Hepatocyte (in vitro differentiated cells): ENCODE results near the gene MPP3.

Source experiments
- EZH2 ChIP-seq: fragments of 200-600 bp; sonication (generic); IDR thresholded peaks from 2 replicates; pipeline ENCODE4 v1.6.1; 2016; ENCODE audit warnings: antibody characterized with exemption, mild to moderate bottlenecking, borderline replicate concordance
- EZH2phosphoT487 ChIP-seq: fragments of 200-600 bp; sonication (generic); IDR thresholded peaks from one replicate; pipeline ENCODE4 v1.6.1; 2018; ENCODE audit warnings: antibody characterized with exemption, mild to moderate bottlenecking, low read depth, moderate library complexity; ENCODE audit not compliant: unreplicated experiment, severe bottlenecking
- TF ChIP-seq, protein P1 (sequence below): fragments of 200-600 bp; sonication (generic); IDR thresholded peaks from 2 replicates; pipeline ENCODE4 v1.5.1; 2016; ENCODE audit warnings: antibody characterized with exemption, mild to moderate bottlenecking; ENCODE audit not compliant: poor library complexity

- TF ChIP-seq, protein P1, sequence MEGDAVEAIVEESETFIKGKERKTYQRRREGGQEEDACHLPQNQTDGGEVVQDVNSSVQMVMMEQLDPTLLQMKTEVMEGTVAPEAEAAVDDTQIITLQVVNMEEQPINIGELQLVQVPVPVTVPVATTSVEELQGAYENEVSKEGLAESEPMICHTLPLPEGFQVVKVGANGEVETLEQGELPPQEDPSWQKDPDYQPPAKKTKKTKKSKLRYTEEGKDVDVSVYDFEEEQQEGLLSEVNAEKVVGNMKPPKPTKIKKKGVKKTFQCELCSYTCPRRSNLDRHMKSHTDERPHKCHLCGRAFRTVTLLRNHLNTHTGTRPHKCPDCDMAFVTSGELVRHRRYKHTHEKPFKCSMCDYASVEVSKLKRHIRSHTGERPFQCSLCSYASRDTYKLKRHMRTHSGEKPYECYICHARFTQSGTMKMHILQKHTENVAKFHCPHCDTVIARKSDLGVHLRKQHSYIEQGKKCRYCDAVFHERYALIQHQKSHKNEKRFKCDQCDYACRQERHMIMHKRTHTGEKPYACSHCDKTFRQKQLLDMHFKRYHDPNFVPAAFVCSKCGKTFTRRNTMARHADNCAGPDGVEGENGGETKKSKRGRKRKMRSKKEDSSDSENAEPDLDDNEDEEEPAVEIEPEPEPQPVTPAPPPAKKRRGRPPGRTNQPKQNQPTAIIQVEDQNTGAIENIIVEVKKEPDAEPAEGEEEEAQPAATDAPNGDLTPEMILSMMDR: no peak
- no peak for TF ChIP-seq EZH2phosphoT487
- TF ChIP-seq EZH2: no peak
These were observed 6.7 kb downstream of the MPP3 start for GRCh38 chr17:43826206-43826605.
